Activated CD8-positive, alpha-beta memory T cell treated with anti-CD3 and anti-CD28 coated beads, Interleukin-2, amount 10 ng/mL, durations not matched to agents 7 days and 5 days (primary cell): ENCODE data around the gene CLUH. TPM values are rescaled to one million over a fixed set of nuclear protein-coding genes. Genes with fewer than 3 reads are reported as not detected.
"Not testable (repeated sequence)": the region's sequence is repeated elsewhere in the genome, so short reads cannot be mapped to it uniquely, and the experiment has no call there.

ENCODE experiments used
- ATAC-seq: fragments of 150-1000 bp; cut with Tn5 transposase; one replicate; pipeline ENCODE4 v1.10.0; 2021; ENCODE audit warnings: moderate library complexity
- CTCF ChIA-PET: fragments of 350-600 bp; sonication (Branson Sonifier 250); formaldehyde crosslinking; loops from one replicate; lab custom pipeline; 2021; ENCODE audit warnings: antibody characterized with exemption; lab: Charles Lee
- DNase-seq: peaks from one replicate; pipeline ENCODE4 v3.0.0-alpha.2; 2020
- H3K27ac Mint-ChIP-seq: one replicate; pipeline ENCODE4 v1.8.0; 2021; ENCODE audit warnings: mild to moderate bottlenecking, mixed read lengths
- H3K27me3 Mint-ChIP-seq: one replicate; pipeline ENCODE4 v1.8.0; 2021; ENCODE audit warnings: mixed read lengths
- H3K36me3 Mint-ChIP-seq: one replicate; pipeline ENCODE4 v1.8.0; 2021; ENCODE audit warnings: mild to moderate bottlenecking, mixed read lengths
- H3K4me1 Mint-ChIP-seq: one replicate; pipeline ENCODE4 v1.8.0; 2021; ENCODE audit warnings: mixed read lengths
- H3K4me3 Mint-ChIP-seq: one replicate; pipeline ENCODE4 v1.8.0; 2021; ENCODE audit warnings: mild to moderate bottlenecking, moderate library complexity, mixed read lengths
- H3K9me3 Mint-ChIP-seq: one replicate; pipeline ENCODE4 v1.8.0; 2022; ENCODE audit warnings: low read depth, mixed read lengths
- total RNA-seq, 2 experiments: library from RNA; stranded (reverse); gene quantifications; one replicate each; pipeline ENCODE4 v1.2.3, GENCODE V29; 2021

The CLUH gene
- total RNA-seq, 2 experiments from 2014 or later = 65.0 to 81.1 TPM

DNA sequence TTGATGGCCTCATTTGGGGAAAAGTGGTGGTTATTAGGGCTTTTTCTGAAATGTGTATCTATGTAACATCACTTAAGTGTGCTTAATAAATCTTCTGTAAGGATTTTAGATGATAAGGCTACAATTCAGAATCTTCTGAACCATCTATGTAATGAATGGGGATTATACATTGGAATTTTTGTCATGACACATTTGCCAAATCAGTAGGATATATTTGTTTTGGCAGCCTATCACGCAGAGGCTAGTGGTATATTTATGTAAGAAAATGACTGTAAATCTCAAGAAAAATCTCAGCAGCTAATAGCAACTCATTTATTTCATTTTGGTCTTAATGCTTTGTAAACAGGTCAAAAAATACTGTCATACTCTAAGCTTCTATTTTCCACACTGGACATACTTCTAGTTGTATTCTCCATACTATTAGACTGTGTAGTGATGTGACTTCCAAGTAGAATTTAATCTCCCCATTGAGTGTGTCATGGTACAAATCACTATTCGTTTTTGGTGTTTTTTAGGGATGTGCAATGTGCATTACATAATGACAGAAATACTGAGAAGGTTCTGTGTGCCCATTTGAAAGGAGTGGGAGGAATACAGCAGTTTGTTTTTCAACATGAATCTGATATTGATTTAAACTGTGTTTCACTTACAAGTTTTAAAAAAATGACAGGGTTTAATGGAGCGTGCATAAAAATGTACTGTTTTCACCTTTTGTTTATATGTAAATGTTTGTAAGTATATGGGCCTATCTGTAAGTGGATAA is 29.2 kb downstream of the CLUH start:
- ATAC-seq = no peak
- Mint-ChIP-seq H3K4me1 (peaks cover 2% of the 10 kb centered on the region), H3K9me3 (no peaks in the 10 kb centered on the region), H3K36me3 (peaks cover 37% of the 10 kb centered on the region), H3K27me3 (no peaks in the 10 kb centered on the region), H3K4me3 (no peak overlapping the region), H3K27ac (no peak overlapping the region)
- CTCF ChIA-PET = no interaction called here
- DNase-seq = no peak

DNA sequence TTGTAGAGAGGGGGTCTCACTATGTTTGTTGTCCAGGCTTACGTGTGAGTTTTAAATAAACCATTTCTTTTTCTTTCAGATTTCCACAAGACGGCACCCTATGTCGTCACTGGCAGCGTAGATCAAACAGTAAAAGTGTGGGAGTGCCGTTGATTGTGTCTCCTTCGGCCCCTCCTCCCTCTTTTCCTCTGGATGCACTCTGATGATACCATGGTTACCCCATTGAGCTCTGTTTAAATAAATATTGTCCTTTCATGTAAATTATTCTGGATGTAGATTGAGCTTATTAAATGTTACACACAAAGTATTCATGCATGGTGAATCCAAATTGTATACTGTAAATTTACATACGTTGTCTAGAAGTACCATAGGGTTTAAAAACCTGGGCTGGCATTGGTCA is 29.9 kb downstream of the CLUH start:
- no peak overlapping the region for H3K4me3 Mint-ChIP-seq
- ATAC-seq = no peak
- H3K4me1 Mint-ChIP-seq = peaks cover 2% of the 10 kb centered on the region
- H3K27me3 Mint-ChIP-seq = no peaks in the 10 kb centered on the region
- H3K27ac Mint-ChIP-seq = no peak overlapping the region
- CTCF ChIA-PET = no interaction called here
- DNase-seq = no peak
- no peaks in the 10 kb centered on the region for H3K9me3 Mint-ChIP-seq
- peaks cover 41% of the 10 kb centered on the region for H3K36me3 Mint-ChIP-seq

DNA sequence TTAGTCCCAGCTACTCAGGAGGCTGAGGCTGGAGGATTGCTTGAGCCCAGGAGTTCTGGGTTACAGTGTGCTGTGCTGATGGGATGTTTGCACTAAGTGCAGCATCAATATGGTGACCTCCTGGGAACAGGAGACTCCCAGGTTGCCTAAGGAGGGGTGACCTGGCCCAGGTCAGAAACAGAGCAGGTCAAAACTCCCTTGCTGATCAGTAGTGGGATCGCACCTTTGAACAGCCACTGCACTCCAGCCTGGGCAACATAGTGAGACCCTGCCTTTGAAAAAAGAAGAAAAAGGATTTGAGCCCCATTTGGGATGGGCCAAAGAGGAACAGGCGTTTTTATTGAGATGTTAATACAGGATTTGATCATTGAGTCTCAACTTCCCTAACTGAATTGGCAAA is 30.6 kb downstream of the CLUH start:
- peaks cover 45% of the 10 kb centered on the region for H3K36me3 Mint-ChIP-seq
- ATAC-seq = no peak

GRCh38 chr17:2679247-2679646 is 32.3 kb downstream of the CLUH start:
- CTCF ChIA-PET, ATAC-seq, H3K4me3 Mint-ChIP-seq, H3K4me1 Mint-ChIP-seq, H3K27me3 Mint-ChIP-seq, H3K9me3 Mint-ChIP-seq, H3K27ac Mint-ChIP-seq, DNase-seq: not testable (repeated sequence)
- H3K36me3 Mint-ChIP-seq = peaks cover 51% of the 10 kb centered on the region

More for the DNA sequence above, 30.6 kb downstream of the CLUH start:
- CTCF ChIA-PET = no interaction called here
- H3K27me3 Mint-ChIP-seq = no peaks in the 10 kb centered on the region
- H3K4me3 Mint-ChIP-seq = no peak overlapping the region
- no peak overlapping the region for H3K27ac Mint-ChIP-seq
- H3K9me3 Mint-ChIP-seq = no peaks in the 10 kb centered on the region
- DNase-seq = no peak
- peaks cover 2% of the 10 kb centered on the region for H3K4me1 Mint-ChIP-seq

GRCh38 chr17:2672026-2672425 is 39.5 kb downstream of the CLUH start:
- no peak for ATAC-seq
- H3K27me3 Mint-ChIP-seq = no peaks in the 10 kb centered on the region
- H3K36me3 Mint-ChIP-seq = peaks cover 63% of the 10 kb centered on the region
- DNase-seq = no peak
- no peak overlapping the region for H3K4me3 Mint-ChIP-seq
- H3K4me1 Mint-ChIP-seq = peaks cover 3% of the 10 kb centered on the region
- CTCF ChIA-PET = no interaction called here
- no peaks in the 10 kb centered on the region for H3K9me3 Mint-ChIP-seq
- no peak overlapping the region for H3K27ac Mint-ChIP-seq

- H3K36me3 Mint-ChIP-seq = peaks cover 32% of the 10 kb centered on the region
- ATAC-seq, CTCF ChIA-PET, H3K27ac Mint-ChIP-seq, H3K9me3 Mint-ChIP-seq, H3K27me3 Mint-ChIP-seq, H3K4me3 Mint-ChIP-seq, DNase-seq: not testable (repeated sequence)
- peaks cover 23% of the 10 kb centered on the region for H3K4me1 Mint-ChIP-seq
Measured at GRCh38 chr17:2660410-2660809, 51.2 kb downstream of the CLUH start.

- ATAC-seq, CTCF ChIA-PET: not testable (repeated sequence)
Measured at GRCh38 chr17:2659337-2659736, 52.2 kb downstream of the CLUH start.

DNA sequence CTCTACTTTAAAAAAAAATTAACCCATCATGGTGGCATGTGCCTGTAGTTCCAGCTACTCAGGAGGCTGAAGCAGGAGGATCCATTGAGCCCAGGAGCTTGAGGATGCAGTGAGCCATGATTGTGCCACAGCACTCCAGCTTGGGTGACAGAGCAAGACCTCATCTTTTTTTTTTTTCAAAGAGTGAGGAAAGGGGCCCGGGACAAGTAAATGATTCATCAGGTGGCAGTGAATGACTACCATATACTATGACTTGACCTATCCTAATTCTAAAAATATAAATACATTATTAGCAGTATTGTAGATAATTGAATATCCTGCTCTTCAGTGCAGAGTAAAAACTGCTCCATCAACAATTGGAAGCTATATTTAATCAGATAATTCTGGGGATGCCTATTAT is 55.3 kb downstream of the CLUH start:
- ATAC-seq (no peak), DNase-seq (no peak)
- no peak overlapping the region for H3K27ac Mint-ChIP-seq
- peaks cover 3% of the 10 kb centered on the region for H3K9me3 Mint-ChIP-seq
- CTCF ChIA-PET = interaction anchor here (1.2 kb wide), 1 partner anchor 14 kb away, joined by 3 read pairs; no protein-coding TSS in a partner anchor
- no peaks in the 10 kb centered on the region for H3K27me3 Mint-ChIP-seq
- peaks cover 21% of the 10 kb centered on the region for H3K4me1 Mint-ChIP-seq
- peaks cover 47% of the 10 kb centered on the region for H3K36me3 Mint-ChIP-seq
- no peak overlapping the region for H3K4me3 Mint-ChIP-seq

More at GRCh38 chr17:2659337-2659736, 52.2 kb downstream of the CLUH start:
- not testable (repeated sequence) for H3K9me3 Mint-ChIP-seq, H3K27me3 Mint-ChIP-seq, H3K4me3 Mint-ChIP-seq, DNase-seq, H3K27ac Mint-ChIP-seq
- H3K36me3 Mint-ChIP-seq = peaks cover 33% of the 10 kb centered on the region
- H3K4me1 Mint-ChIP-seq = peaks cover 23% of the 10 kb centered on the region

DNA sequence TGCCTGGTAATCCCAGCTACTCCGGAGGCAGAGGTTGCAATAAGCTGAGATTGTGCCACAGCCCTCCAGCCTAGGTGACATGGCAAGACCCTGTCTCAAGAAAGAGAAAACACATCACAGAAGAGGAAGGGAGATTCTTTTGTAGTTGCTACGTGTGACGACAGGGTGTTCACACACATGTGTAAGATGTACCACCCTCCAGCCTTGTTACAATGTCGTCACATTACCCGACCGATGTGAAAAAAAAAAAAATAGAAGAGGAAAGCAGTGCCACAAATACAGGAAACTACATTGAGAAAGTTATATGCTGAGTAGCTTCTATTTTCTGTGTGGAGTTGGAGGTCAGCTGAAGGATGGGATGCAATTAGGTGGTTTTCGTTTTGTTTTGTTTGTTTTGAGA is 56.0 kb downstream of the CLUH start:
- peaks cover 48% of the 10 kb centered on the region for H3K36me3 Mint-ChIP-seq

DNA sequence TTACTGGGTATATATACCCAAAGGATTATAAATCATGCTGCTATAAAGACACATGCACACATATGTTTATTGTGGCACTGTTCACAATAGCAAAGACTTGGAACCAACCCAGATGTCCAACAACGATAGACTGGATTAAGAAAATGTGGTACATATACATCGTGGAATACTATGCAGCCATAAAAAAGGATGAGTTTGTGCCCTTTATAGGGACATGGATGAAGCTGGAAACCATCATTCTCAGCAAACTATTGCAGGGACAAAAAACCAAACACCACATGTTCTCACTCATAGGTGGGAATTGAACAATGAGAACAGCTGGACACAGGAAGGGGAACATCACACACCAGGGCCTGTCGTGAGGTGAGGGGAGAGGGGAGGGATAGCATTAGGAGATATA is 58.7 kb downstream of the CLUH start:
- Mint-ChIP-seq H3K36me3 (peaks cover 46% of the 10 kb centered on the region), H3K4me1 (peaks cover 13% of the 10 kb centered on the region)
- not testable (repeated sequence) for H3K4me3 Mint-ChIP-seq, H3K27me3 Mint-ChIP-seq, DNase-seq, ATAC-seq, H3K9me3 Mint-ChIP-seq, H3K27ac Mint-ChIP-seq
- CTCF ChIA-PET = interaction anchor here (1.0 kb wide), 1 partner anchor 23 kb away, joined by 3 read pairs; no protein-coding TSS in a partner anchor

More for the DNA sequence above, 56.0 kb downstream of the CLUH start:
- peaks cover 3% of the 10 kb centered on the region for H3K9me3 Mint-ChIP-seq
- DNase-seq (no peak), ATAC-seq (no peak)
- H3K4me1 Mint-ChIP-seq = peaks cover 19% of the 10 kb centered on the region
- H3K27ac Mint-ChIP-seq = no peak overlapping the region
- no peak overlapping the region for H3K4me3 Mint-ChIP-seq
- CTCF ChIA-PET = interaction anchor here (1.2 kb wide), 1 partner anchor 13 kb away, joined by 3 read pairs; no protein-coding TSS in a partner anchor
- no peaks in the 10 kb centered on the region for H3K27me3 Mint-ChIP-seq

DNA sequence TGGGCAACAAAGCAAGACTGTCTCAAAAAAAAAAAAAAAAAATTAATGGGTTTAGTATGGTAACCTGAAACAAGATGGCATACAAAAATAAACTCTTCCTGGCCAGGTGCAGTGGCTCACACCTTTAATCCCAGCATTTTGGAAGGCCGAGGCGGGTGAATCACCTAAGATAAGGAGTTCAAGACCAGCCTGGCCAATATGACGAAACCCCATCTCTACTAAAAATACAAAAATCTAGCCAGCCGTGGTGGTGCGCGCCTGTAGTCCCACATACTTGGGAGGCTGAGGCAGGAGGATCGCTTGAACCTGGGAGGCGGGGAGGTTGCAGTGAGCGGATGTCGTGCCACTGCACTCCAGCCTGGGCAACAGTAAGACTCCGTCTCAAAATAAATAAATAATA is 62.4 kb downstream of the CLUH start:
- no peak for DNase-seq
- H3K27ac Mint-ChIP-seq = no peak overlapping the region
- peaks cover 45% of the 10 kb centered on the region for H3K36me3 Mint-ChIP-seq
- peaks cover 5% of the 10 kb centered on the region for H3K9me3 Mint-ChIP-seq
- CTCF ChIA-PET = no interaction called here
- H3K4me1 Mint-ChIP-seq = peaks cover 7% of the 10 kb centered on the region
- no peak overlapping the region for H3K4me3 Mint-ChIP-seq
- no peaks in the 10 kb centered on the region for H3K27me3 Mint-ChIP-seq
- no peak for ATAC-seq

- peaks cover 7% of the 10 kb centered on the region for H3K4me1 Mint-ChIP-seq
Measured at GRCh38 chr17:2647957-2648356, 63.6 kb downstream of the CLUH start.

DNA sequence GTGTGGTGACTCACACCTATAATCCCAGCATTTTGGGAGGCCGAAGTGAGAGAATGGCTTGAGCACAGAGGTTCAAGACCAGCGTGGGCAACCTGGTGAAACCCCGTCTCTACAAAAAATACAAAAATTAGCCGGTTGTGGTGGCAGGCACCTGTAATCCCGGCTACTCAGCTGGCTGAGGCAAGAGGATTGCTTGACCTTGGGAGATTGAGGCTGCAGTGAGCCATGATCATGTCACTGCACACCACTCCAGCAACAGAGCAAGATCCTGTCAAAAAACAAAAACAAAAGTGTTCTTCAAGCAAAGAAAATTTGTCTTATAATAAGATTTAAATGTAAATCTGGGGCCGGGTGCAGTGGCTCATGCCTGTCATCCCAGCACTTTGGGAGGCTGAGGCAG is 66.6 kb downstream of the CLUH start:
- no peak for ATAC-seq
- peaks cover 2% of the 10 kb centered on the region for H3K9me3 Mint-ChIP-seq
- no peak overlapping the region for H3K4me3 Mint-ChIP-seq
- H3K27me3 Mint-ChIP-seq = no peaks in the 10 kb centered on the region
- H3K4me1 Mint-ChIP-seq = peaks cover 2% of the 10 kb centered on the region
- no peak overlapping the region for H3K27ac Mint-ChIP-seq
- no peak for DNase-seq
- peaks cover 43% of the 10 kb centered on the region for H3K36me3 Mint-ChIP-seq
- CTCF ChIA-PET = no interaction called here

More at GRCh38 chr17:2647957-2648356, 63.6 kb downstream of the CLUH start:
- H3K4me3 Mint-ChIP-seq = no peak overlapping the region
- H3K9me3 Mint-ChIP-seq = peaks cover 5% of the 10 kb centered on the region
- ATAC-seq (no peak), DNase-seq (no peak)
- H3K27ac Mint-ChIP-seq = no peak overlapping the region
- no peaks in the 10 kb centered on the region for H3K27me3 Mint-ChIP-seq
- H3K36me3 Mint-ChIP-seq = peaks cover 43% of the 10 kb centered on the region
- CTCF ChIA-PET = no interaction called here
